Omental fat pad (tissue), 4 donors: ENCODE data around the gene KDM2A. TPM values are rescaled to one million over a fixed set of nuclear protein-coding genes. Genes with fewer than 3 reads are reported as not detected.

ENCODE experiments used
- ATAC-seq: fragments of 150-250 bp; one replicate; pipeline ENCODE4 v1.9.1; 2016; ENCODE audit warnings: mild to moderate bottlenecking, moderate library complexity; ENCODE audit not compliant: low FRiP score
- DNase-seq: peaks from one replicate; pipeline ENCODE4 v3.0.0-alpha.2; 2019; ENCODE audit warnings: low spot score
- total RNA-seq, 4 donors: library from RNA; depleted of rRNA; stranded (reverse); fragments of >200 nt; gene quantifications; one replicate each; pipeline ENCODE4 v1.1.0, GENCODE V29; 2016
- TF ChIP-seq, protein P1 (sequence below), 3 donors: fragments of 450-650 bp; IDR thresholded peaks; one replicate each; pipeline ENCODE4 v1.5.1; 2016 to 2017; ENCODE audit warnings: antibody characterized with exemption in 3 of 3, mild to moderate bottlenecking in 3 of 3, moderate library complexity in 2 of 3

Gene KDM2A
- total RNA-seq, 4 donors from 2014 or later: 47.4 to 83.6 (median 56.6) TPM

- TF ChIP-seq, protein P1, sequence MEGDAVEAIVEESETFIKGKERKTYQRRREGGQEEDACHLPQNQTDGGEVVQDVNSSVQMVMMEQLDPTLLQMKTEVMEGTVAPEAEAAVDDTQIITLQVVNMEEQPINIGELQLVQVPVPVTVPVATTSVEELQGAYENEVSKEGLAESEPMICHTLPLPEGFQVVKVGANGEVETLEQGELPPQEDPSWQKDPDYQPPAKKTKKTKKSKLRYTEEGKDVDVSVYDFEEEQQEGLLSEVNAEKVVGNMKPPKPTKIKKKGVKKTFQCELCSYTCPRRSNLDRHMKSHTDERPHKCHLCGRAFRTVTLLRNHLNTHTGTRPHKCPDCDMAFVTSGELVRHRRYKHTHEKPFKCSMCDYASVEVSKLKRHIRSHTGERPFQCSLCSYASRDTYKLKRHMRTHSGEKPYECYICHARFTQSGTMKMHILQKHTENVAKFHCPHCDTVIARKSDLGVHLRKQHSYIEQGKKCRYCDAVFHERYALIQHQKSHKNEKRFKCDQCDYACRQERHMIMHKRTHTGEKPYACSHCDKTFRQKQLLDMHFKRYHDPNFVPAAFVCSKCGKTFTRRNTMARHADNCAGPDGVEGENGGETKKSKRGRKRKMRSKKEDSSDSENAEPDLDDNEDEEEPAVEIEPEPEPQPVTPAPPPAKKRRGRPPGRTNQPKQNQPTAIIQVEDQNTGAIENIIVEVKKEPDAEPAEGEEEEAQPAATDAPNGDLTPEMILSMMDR (IDR thresholded peaks at IDR 0.05): no peak
- no peak for DNase-seq
- no peak for ATAC-seq
These were observed 155.9 kb downstream of the KDM2A start for GRCh38 chr11:67274768-67275605.

DNA sequence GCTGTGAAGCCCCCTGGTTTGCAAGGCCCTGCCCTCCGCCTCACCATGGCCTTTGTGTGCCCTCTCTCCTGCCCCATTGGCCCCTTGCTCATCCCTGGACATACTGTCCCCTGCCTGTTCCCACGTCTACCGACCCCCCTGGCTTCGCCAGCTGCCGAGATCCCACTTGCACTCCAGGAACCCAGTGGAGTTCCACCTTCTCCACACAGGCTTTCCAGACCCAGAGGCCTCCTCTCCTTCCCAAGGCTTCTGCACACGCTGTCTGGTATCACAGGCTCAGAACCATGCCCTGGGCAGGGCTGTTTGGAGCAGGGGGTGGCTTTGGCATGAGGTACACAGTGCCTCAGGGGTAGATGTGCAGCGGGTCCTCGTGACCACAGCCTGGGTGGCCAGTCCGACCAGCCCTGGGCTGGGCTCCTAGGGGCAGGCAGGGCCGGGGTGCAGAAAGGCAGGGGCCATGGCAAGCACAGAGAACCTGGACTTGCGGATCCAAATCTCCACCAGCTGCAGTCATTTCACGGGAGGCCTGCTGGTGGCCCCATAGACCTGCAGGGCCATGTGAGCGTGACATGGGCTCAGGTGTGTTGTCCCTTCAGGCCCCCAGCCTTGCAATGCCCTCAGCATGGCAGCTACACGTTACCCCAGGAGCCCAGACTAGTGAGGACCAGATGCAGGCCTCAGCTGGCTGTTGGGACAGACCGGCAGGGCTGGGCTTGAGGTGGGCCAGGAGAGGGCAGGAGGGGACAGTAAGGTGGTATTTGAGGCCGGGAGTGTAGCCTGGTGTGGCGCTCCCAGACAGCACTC lies 156.7 kb downstream of the KDM2A start:
- ATAC-seq (no peak), DNase-seq (no peak)
- TF ChIP-seq, protein P1 (IDR thresholded peaks at IDR 0.05): no peak

DNA sequence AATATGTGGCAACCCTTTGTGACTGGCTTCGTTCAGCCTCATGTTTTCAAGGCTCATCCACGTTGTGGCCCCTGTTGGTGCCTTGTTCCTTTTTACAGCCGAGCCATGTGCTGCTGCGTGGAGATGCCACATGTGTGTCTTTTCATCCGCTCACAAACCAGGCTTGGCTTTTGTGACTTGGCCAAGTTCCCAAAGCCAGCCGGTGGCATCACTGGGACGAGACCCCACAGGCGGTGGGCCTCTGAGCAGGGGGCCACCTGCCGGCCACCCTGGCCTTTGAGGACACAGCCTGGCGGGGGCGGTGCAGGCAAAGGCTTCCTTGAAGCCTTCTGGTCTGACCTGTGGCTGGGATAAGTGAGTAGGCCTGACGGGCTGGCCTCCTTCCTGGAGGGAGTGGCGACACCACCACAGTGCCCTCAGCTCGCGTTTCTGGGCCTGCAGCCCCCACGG lies 157.7 kb downstream of the KDM2A start:
- peak; percentile 23 for ATAC-seq
- TF ChIP-seq, protein P1 (IDR thresholded peaks at IDR 0.05): no peak
- no peak for DNase-seq

DNA sequence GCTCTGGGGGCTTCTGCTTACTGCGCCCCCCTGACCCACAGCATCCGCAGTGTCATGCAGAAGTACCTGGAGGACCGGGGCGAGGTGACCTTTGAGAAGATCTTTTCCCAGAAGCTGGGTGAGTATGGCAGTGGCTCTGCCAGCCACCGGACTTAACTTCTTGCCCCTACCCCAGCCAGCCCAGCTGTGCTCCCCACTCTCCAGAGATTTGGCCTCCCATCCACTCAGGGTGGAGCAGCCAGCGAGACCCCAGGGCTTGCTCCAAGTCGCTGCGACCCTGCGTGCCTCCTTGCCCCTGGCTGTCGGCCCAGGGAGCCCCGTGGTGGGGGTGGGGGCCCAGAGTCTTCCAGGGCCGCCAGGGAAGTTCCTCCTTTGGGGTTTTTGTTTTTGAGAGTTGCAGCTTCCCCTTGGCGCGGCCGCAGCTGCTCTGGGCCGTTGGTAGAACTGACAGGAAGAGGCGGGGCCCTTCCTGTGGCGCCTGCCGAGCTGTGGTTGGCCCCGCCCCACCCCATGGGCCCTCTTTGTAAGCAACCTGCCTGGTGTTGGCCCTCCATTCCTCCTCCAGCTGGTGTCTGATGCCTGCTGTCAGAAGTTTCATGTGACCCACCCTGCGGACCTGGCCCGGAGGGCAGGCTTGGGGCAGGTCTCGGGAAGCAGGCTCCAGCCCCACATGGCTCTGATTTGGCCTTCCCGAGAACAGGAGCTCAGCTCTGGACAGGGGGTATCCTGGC lies 158.3 kb downstream of the KDM2A start:
- DNase-seq (peak; percentile 71), ATAC-seq (peak; percentile 61)
- TF ChIP-seq, protein P1 (IDR thresholded peaks at IDR 0.05): no peak

- ATAC-seq (no peak), DNase-seq (no peak)
- TF ChIP-seq, protein P1 (IDR thresholded peaks at IDR 0.05): no peak
These were observed 159.3 kb downstream of the KDM2A start for GRCh38 chr11:67278135-67278938.

- ATAC-seq: no peak
- no peak for DNase-seq
- TF ChIP-seq, protein P1 (IDR thresholded peaks at IDR 0.05): no peak
These were observed 160.0 kb downstream of the KDM2A start for GRCh38 chr11:67278939-67279588.
